ENCODE measurements around the gene PCDHGB6. TPM values are rescaled to one million over a fixed set of nuclear protein-coding genes. Genes with fewer than 3 reads are reported as not detected.
"Not testable (repeated sequence)": the region's sequence is repeated elsewhere in the genome, so short reads cannot be mapped to it uniquely, and the experiment has no call there.

PCDHGB6 gene
- total RNA-seq, 1 experiment from 2014 or later, result 0.84 TPM

- DNase-seq (ENCODE audit: low read depth), result not testable (repeated sequence)
Observed at GRCh38 chr5:141417494-141418172, 9.8 kb downstream of the PCDHGB6 start, which contains the start of gene PCDHGB7. Gene PCDHGB7, plus strand, starts transcription at chr5:141417677. Its CDS starts 183 bp downstream, at chr5:141417860.

- no peak for DNase-seq (ENCODE audit: low read depth)
Observed at GRCh38 chr5:141419074-141419880, 11.5 kb downstream of the PCDHGB6 start.

- peak; percentile 57 for DNase-seq (ENCODE audit: low read depth)
Observed at GRCh38 chr5:141420855-141421488, 13.2 kb downstream of the PCDHGB6 start, which contains the start of gene PCDHGA11. Gene PCDHGA11, plus strand, starts transcription at chr5:141421051. Its CDS starts 177 bp downstream, at chr5:141421228.

DNA sequence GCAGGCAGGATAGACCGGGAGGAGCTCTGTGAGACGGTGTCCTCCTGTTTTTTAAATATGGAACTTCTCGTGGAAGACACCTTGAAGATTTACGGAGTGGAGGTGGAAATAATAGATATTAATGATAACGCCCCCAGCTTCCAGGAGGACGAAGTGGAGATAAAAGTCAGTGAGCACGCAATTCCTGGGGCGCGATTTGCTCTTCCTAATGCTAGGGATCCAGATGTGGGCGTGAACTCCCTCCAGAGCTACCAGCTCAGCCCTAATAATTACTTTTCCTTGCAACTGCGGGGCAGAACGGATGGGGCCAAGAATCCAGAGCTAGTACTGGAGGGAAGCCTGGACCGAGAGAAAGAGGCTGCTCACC lies 13.7 kb downstream of the PCDHGB6 start:
- DNase-seq (ENCODE audit: low read depth), result no peak

GRCh38 chr5:141422742-141423291 lies 15.0 kb downstream of the PCDHGB6 start:
- no peak for DNase-seq (ENCODE audit: low read depth)

DNA sequence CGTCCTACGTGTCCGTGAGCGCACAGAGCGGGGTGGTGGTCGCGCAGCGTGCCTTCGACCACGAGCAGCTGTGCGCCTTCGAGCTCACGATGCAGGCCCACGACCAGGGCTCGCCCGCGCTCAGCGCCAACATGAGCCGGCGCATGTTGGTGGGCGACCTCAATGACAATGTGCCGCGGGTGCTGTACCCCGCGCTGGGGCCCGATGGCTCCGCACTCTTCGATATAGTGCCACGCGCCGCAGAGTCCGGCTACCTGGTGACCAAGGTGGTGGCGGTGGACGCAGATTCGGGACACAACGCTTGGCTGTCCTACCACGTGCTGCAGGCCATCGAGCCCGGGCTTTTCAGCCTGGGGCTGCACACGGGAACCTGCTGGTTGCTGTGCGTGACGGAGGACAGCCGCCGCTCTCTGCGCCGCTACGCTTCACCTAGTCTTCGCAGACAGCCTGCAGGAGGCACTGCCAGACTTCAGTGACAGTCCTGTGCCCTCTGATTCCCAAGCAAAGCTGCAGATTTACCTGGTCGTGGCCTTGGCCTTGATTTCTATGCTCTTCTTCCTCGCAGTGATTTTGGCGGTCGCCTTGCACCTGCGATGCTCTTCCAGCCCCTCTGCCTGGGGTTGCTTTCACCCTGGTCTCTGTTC lies 20.1 kb downstream of the PCDHGB6 start:
- no peak for DNase-seq (ENCODE audit: low read depth)

DNA sequence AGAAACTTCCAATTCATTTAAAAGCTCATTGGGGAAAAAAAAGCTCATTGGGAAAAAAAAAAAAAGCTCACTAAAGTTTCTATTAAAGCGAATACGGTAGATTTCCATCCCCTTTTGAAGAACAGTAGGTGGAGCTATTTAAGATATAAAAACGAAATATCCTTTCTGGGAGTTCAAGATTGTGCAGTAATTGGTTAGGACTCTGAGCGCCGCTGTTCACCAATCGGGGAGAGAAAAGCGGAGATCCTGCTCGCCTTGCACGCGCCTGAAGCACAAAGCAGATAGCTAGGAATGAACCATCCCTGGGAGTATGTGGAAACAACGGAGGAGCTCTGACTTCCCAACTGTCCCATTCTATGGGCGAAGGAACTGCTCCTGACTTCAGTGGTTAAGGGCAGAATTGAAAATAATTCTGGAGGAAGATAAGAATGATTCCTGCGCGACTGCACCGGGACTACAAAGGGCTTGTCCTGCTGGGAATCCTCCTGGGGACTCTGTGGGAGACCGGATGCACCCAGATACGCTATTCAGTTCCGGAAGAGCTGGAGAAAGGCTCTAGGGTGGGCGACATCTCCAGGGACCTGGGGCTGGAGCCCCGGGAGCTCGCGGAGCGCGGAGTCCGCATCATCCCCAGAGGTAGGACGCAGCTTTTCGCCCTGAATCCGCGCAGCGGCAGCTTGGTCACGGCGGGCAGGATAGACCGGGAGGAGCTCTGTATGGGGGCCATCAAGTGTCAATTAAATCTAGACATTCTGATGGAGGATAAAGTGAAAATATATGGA lies 22.7 kb downstream of the PCDHGB6 start, which contains the start of gene PCDHGA12:
PCDHGA12 (plus strand) TSS at position 176 of the 782 bp plus-strand sequence; CDS start at position 429, 253 bp downstream.
- peak; percentile 88 for DNase-seq (ENCODE audit: low read depth)

GRCh38 chr5:141431286-141431685 lies 23.5 kb downstream of the PCDHGB6 start:
- peak; percentile 19 for DNase-seq (ENCODE audit: low read depth)

DNA sequence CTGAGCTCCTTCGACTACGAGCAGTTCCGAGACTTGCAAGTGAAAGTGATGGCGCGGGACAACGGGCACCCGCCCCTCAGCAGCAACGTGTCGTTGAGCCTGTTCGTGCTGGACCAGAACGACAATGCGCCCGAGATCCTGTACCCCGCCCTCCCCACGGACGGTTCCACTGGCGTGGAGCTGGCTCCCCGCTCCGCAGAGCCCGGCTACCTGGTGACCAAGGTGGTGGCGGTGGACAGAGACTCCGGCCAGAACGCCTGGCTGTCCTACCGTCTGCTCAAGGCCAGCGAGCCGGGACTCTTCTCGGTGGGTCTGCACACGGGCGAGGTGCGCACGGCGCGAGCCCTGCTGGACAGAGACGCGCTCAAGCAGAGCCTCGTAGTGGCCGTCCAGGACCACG lies 24.5 kb downstream of the PCDHGB6 start:
- not testable (repeated sequence) for DNase-seq (ENCODE audit: low read depth)

GRCh38 chr5:141432726-141433125 lies 24.9 kb downstream of the PCDHGB6 start:
- not testable (repeated sequence) for DNase-seq (ENCODE audit: low read depth)

DNA sequence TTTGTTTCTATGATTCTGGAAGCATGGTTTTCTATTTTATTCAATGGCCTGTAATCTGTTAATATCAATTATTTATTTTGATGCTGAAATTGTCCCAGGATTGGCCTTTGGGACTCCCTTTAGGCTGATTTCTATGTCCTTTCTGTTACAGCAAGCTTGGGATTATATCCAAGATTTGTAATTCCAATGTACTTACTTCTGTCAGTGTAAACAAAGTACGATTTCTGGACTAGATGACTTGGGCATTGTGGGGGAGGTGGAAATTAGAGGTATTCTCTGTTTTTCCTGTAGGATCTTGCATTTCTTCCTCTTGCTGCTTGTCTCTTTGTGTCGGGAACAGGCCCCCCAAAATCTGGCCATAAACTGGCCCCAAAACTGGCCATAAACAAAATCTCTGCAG lies 26.2 kb downstream of the PCDHGB6 start:
- no peak for DNase-seq (ENCODE audit: low read depth)

GRCh38 chr5:141437221-141437620 lies 29.4 kb downstream of the PCDHGB6 start:
- DNase-seq (ENCODE audit: low read depth), result no peak

DNA sequence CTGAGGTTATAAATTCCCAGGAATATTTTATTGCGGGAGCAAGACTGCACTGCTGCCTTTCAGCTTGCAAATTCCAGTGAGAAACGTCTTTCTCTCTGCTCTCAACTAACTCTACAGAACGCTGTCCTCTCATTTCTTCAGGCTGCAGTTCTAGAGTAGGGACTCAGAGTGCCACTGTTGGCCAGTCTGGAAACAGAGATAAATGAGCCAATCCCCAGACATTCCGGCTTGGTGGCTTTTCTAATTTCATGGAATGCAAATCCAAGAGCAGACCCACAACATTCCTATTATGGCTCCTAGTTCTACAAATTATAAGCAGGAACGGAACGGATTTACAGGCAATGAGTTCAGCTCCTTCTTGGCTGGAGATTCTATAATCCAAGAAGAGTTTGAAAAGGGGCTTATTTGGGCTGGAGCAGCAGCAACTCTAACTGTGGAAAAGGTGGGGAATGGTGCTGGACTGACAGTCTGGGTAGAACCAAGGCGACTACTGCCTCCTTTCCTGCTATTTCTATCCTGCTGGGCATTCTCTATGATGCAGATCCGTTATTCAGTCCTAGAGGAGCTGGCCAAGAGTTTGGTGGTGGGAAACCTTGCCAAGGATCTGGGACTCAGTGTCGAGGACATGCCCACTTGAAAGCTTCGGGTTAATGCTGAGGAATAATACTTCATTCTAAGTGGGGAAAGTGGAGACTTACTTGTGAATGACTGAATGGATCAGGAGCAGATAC lies 31.8 kb downstream of the PCDHGB6 start:
- peak; percentile 32 for DNase-seq (ENCODE audit: low read depth)

DNA sequence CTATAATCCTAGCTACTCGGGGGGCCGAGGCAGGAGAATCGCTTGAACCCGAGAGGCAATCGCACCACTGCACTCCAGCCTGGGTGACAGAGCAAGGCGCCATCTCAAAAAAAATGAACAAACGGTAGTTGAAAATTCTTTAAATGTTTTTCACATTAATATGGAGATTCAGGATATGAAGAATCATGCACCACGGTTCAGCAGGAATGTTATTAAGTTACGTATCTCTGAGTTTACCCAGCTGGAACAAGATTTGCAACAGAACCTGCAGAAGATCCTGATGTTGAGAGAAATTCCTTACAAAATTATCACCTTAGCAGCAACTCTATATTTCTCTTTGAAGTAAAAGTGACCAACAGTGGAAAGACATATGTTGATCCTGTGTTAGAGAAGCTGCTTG lies 32.5 kb downstream of the PCDHGB6 start:
- no peak for DNase-seq (ENCODE audit: low read depth)

- DNase-seq (ENCODE audit: low read depth), result no peak
Observed at GRCh38 chr5:141441571-141442170, 33.9 kb downstream of the PCDHGB6 start.

All from RPMI7951 (cell line).